Measurements from ENCODE around the gene R3HDM1.

Gene R3HDM1

GRCh38 chr2:135741395-135742324, 210.4 kb downstream of the R3HDM1 start, which contains the start of gene UBXN4:
Gene UBXN4, plus strand, starts transcription at chr2:135741855. Its CDS starts 75 bp downstream, at chr2:135741930.
- TF ChIP-seq EZH2phosphoT487 (IDR thresholded peaks at IDR 0.05; ENCODE audit: borderline replicate concordance, low read length): no peak
- TF ChIP-seq, protein P1, sequence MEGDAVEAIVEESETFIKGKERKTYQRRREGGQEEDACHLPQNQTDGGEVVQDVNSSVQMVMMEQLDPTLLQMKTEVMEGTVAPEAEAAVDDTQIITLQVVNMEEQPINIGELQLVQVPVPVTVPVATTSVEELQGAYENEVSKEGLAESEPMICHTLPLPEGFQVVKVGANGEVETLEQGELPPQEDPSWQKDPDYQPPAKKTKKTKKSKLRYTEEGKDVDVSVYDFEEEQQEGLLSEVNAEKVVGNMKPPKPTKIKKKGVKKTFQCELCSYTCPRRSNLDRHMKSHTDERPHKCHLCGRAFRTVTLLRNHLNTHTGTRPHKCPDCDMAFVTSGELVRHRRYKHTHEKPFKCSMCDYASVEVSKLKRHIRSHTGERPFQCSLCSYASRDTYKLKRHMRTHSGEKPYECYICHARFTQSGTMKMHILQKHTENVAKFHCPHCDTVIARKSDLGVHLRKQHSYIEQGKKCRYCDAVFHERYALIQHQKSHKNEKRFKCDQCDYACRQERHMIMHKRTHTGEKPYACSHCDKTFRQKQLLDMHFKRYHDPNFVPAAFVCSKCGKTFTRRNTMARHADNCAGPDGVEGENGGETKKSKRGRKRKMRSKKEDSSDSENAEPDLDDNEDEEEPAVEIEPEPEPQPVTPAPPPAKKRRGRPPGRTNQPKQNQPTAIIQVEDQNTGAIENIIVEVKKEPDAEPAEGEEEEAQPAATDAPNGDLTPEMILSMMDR (IDR thresholded peaks at IDR 0.05; ENCODE audit: low read depth, low read length, poor library complexity, severe bottlenecking): peak; percentile 85

GRCh38 chr2:135742325-135742757, 211.1 kb downstream of the R3HDM1 start:
- H3K4me3 ChIP-seq (ENCODE audit: low read length): peak overlapping the region; percentile 82
- TF ChIP-seq, protein P1 (IDR thresholded peaks at IDR 0.05; ENCODE audit: low read depth, low read length, poor library complexity, severe bottlenecking): no peak
- TF ChIP-seq EZH2phosphoT487 (IDR thresholded peaks at IDR 0.05; ENCODE audit: borderline replicate concordance, low read length): no peak
- H4K20me1 ChIP-seq (ENCODE audit: control insufficient read depth, insufficient read depth, low read depth, low read length): peaks cover 17% of the 10 kb centered on the region
- H3K4me2 ChIP-seq (ENCODE audit: low read length): peak overlapping the region; percentile 69
- H3K9me2 ChIP-seq (replicated peaks; ENCODE audit: control insufficient read depth, low read length): no peaks in the 10 kb centered on the region; the same call in 1 of the 2 replicates
- H3K9me3 ChIP-seq (ENCODE audit: control insufficient read depth, insufficient read depth, low read length): no peaks in the 10 kb centered on the region
- H3K79me2 ChIP-seq (ENCODE audit: control insufficient read depth, low read length): peaks cover 57% of the 10 kb centered on the region
- peak overlapping the region; percentile 65 for H3K27ac ChIP-seq (ENCODE audit: low read depth, low read length)
- no peaks in the 10 kb centered on the region for H3F3A ChIP-seq (ENCODE audit: control insufficient read depth, insufficient read depth)
- no peaks in the 10 kb centered on the region for H3K27me3 ChIP-seq (ENCODE audit: control insufficient read depth, low read length)
- peaks cover 24% of the 10 kb centered on the region for H3K4me1 ChIP-seq (ENCODE audit: control insufficient read depth, low read length)
- peaks cover 41% of the 10 kb centered on the region for H3K36me3 ChIP-seq (ENCODE audit: control insufficient read depth, low read length)

More at GRCh38 chr2:135741395-135742324, 210.4 kb downstream of the R3HDM1 start, which contains the start of gene UBXN4:
- Histone ChIP-seq H3F3A (ENCODE audit: control insufficient read depth, insufficient read depth) (no peaks in the 10 kb centered on the region), H3K4me2 (ENCODE audit: low read length) (peak within 1 kb of the TSS; percentile 69), H4K20me1 (ENCODE audit: control insufficient read depth, insufficient read depth, low read depth, low read length) (peaks cover 17% of the 10 kb centered on the region), H3K27ac (ENCODE audit: low read depth, low read length) (peak within 1 kb of the TSS; percentile 65), H3K9me3 (ENCODE audit: control insufficient read depth, insufficient read depth, low read length) (no peaks in the 10 kb centered on the region), H3K9me2 (replicated peaks; ENCODE audit: control insufficient read depth, low read length) (no peaks in the 10 kb centered on the region; the same call in 1 of the 2 replicates), H3K4me1 (ENCODE audit: control insufficient read depth, low read length) (peaks cover 24% of the 10 kb centered on the region), H3K4me3 (ENCODE audit: low read length) (peak within 1 kb of the TSS; percentile 82), H3K27me3 (ENCODE audit: control insufficient read depth, low read length) (no peaks in the 10 kb centered on the region), H3K79me2 (ENCODE audit: control insufficient read depth, low read length) (peaks cover 50% of the 10 kb centered on the region), H3K36me3 (ENCODE audit: control insufficient read depth, low read length) (peaks cover 36% of the 10 kb centered on the region)

DNA sequence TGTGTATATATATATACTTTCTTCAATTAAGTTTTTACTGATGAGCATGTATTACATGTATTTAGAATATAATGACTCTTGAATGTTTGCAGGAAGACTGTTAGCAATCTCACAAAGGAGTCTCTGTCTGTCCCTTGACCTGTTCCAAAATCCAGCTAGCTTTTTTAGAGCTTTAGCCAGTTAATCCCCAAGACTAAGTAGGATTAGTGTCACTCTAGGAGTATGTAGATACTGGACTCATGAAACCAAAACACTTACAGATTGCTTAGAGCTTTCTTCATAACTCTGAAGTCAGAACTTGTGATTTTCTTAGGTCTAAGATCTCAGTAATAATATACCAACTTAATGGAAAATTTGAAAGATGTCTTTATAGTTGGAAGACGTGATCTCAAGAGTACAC, 212.6 kb downstream of the R3HDM1 start:
- no peaks in the 10 kb centered on the region; the same call in 1 of the 2 replicates for H3K9me2 ChIP-seq (replicated peaks; ENCODE audit: control insufficient read depth, low read length)
- H3K27ac ChIP-seq (ENCODE audit: low read depth, low read length): no peak overlapping the region
- peak overlapping the region; percentile 69 for H3K4me2 ChIP-seq (ENCODE audit: low read length)
- H3K9me3 ChIP-seq (ENCODE audit: control insufficient read depth, insufficient read depth, low read length): no peaks in the 10 kb centered on the region
- no peak for TF ChIP-seq EZH2phosphoT487 (IDR thresholded peaks at IDR 0.05; ENCODE audit: borderline replicate concordance, low read length)
- TF ChIP-seq, protein P1 (IDR thresholded peaks at IDR 0.05; ENCODE audit: low read depth, low read length, poor library complexity, severe bottlenecking): no peak
- peaks cover 17% of the 10 kb centered on the region for H4K20me1 ChIP-seq (ENCODE audit: control insufficient read depth, insufficient read depth, low read depth, low read length)
- H3K36me3 ChIP-seq (ENCODE audit: control insufficient read depth, low read length): peaks cover 50% of the 10 kb centered on the region
- peaks cover 65% of the 10 kb centered on the region for H3K79me2 ChIP-seq (ENCODE audit: control insufficient read depth, low read length)
- no peaks in the 10 kb centered on the region for H3K27me3 ChIP-seq (ENCODE audit: control insufficient read depth, low read length)
- H3K4me3 ChIP-seq (ENCODE audit: low read length): peak overlapping the region; percentile 82
- H3F3A ChIP-seq (ENCODE audit: control insufficient read depth, insufficient read depth): no peaks in the 10 kb centered on the region
- peaks cover 24% of the 10 kb centered on the region for H3K4me1 ChIP-seq (ENCODE audit: control insufficient read depth, low read length)
